OCI-M2 (cell line): ENCODE measurements around the gene SRCIN1.
"Not testable (repeated sequence)": the region's sequence is repeated elsewhere in the genome, so short reads cannot be mapped to it uniquely, and the experiment has no call there.

Experiments
- DNase-seq: peaks from one replicate; lab custom pipeline; 2025; ENCODE audit not compliant: unreplicated experiment; lab: John Stamatoyannopoulos, UW

Gene SRCIN1, protein sequence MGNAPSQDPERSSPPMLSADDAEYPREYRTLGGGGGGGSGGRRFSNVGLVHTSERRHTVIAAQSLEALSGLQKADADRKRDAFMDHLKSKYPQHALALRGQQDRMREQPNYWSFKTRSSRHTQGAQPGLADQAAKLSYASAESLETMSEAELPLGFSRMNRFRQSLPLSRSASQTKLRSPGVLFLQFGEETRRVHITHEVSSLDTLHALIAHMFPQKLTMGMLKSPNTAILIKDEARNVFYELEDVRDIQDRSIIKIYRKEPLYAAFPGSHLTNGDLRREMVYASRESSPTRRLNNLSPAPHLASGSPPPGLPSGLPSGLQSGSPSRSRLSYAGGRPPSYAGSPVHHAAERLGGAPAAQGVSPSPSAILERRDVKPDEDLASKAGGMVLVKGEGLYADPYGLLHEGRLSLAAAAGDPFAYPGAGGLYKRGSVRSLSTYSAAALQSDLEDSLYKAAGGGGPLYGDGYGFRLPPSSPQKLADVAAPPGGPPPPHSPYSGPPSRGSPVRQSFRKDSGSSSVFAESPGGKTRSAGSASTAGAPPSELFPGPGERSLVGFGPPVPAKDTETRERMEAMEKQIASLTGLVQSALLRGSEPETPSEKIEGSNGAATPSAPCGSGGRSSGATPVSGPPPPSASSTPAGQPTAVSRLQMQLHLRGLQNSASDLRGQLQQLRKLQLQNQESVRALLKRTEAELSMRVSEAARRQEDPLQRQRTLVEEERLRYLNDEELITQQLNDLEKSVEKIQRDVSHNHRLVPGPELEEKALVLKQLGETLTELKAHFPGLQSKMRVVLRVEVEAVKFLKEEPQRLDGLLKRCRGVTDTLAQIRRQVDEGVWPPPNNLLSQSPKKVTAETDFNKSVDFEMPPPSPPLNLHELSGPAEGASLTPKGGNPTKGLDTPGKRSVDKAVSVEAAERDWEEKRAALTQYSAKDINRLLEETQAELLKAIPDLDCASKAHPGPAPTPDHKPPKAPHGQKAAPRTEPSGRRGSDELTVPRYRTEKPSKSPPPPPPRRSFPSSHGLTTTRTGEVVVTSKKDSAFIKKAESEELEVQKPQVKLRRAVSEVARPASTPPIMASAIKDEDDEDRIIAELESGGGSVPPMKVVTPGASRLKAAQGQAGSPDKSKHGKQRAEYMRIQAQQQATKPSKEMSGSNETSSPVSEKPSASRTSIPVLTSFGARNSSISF

DNA sequence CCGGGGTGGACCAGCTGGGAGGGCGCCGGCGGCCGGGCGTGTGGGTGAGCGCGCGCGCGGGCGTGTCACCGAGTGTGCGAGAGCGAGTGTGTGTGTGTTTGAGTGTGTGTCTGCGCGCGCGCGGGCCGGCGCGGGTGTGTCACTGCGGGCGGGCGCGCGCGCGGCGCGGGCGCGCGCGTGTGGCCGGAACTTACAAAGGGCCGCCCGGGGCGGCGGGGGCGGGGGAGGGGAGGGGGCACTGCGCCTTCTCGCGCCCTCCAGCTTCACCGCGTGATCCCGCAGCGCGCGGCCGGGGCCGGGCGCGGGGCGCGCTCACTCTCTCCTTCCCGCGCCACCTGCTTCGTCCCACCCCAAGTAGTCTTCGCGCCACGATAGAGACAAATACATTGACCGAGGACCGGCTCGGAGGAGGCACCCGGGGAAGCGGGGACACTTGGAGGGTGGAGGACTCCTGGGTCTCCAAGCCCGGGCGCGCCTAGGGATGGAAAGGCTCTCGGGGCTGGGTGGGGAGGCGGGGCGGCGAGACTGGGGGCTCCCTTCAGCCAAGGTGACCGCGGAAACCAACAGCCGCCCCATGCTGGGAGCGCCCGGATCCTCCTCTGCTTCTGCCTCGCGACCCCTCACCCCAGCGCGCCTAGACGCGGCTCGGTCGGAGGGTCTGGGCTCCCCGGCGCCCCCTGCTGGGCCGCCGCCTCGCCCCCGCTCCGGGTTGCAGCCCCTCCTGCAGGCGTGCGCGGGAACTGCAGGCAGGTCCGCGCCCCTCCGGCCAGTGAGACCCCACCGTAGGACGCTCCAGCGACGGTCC is at the start of gene SRCIN1:
Gene SRCIN1, minus strand, starts transcription at position 112 of the 805 bp plus-strand sequence. CDS start 247 bp downstream, outside the sequence.
- DNase-seq, result no peak

DNA sequence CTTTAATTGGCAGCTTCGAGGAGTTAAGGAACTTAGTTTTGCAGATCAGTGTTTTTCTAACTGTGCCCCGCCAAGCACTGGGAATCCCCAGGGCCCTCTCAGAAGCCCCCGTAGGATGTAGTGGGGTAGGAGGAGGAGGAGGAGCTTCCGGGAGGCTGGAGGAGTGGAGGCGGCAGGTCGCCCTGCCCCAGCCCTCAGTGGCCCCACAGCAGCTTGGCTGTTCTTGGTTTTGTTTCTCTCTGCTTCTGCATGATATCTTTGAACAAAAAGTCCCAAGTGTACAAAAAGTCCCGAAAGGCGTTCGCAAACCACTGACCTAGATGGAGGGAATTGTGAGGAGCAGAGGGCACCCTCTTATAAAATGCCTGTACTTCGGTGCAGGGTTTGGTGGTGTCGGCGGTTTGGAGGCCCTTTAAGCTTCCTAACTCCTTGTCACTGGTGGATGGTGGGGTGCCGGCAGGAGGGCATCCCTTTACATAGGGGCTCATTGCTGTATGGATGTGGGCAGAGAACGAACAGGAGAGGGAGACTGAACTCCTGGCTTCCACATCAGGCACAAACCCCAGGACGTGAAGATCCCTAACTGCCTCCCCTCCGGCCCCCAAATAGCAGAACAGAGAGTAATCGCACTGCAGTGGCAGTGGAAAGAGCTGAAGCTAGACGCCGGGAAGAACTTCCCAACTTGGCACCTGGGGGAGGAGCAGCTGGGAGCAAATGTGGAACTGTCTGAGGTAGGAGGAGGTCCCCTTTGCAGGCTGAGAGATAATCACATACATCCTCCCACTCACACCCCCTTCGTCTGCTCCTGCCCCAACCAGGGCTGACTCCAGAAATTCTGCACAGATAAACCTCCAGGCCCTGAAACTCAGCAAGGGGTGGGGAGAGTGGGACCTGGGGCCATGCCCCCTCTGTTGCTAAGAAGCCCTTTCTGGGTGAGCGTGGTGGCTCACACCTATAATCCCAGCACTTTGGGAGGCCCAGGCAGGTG is 49.0 kb upstream of the SRCIN1 start:
- DNase-seq, result no peak

DNA sequence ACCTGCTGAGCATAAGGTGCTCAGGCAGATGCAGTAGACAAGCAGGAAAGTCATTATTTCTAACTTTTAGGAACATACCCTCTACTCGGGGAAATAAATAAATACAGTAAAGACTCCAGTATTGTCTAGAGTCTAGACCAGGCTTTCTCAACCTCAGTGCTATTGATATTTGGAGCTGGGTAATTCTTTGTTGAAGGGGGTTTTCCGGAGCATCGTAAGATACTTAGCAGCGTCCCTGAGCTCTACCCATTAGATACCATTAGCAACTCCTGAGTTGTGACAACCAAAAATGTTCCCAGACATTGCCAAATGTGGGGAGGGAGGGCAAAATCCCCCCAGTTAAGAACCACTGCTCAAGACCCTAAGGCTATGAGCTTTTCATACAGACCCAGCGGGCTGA is 47.9 kb upstream of the SRCIN1 start:
- DNase-seq, result no peak

DNA sequence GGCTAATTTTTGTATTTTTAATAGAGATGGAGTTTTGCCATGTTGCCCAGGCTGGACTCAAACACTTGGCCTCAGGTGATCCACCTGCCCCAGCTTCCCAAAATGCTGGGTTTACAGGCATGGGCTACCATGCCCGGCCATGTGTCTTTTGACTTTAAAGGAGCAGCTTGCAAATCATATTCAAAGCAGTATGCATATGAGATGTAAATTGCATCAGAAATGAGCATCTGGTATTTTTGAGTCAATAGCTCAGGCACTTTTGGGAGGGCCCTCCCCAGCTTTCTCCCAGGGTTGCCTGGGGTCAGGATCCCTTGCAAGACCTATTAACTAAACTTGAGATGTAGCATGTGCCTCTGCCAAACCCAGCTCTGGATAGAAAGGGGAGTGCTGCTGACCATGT is 47.5 kb upstream of the SRCIN1 start:
- no peak for DNase-seq

DNA sequence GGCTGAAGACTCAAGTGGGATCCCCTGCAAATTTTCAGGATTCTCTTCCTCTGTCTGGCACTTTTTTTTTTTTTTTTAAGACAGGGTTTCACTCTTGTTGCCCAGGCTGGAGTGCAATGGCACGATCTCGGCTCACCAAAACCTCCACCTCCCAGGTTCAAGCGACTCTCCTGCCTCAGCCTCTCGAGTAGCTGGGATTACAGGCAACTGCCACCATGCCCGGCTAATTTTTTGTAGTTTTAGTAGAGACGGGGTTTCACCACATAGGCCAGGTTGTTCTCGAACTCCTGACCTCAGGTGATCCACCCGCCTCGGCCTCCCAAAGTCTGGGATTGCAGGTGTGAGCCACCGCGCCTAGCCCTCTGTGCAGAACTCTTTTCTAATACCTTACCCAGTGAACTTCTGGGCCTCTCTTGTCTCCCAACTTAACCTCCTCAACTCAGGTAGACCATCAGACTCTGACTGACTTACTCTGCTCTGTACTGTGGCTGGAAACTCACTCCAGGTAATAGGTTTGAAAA is 45.0 kb upstream of the SRCIN1 start:
- DNase-seq, result not testable (repeated sequence)

DNA sequence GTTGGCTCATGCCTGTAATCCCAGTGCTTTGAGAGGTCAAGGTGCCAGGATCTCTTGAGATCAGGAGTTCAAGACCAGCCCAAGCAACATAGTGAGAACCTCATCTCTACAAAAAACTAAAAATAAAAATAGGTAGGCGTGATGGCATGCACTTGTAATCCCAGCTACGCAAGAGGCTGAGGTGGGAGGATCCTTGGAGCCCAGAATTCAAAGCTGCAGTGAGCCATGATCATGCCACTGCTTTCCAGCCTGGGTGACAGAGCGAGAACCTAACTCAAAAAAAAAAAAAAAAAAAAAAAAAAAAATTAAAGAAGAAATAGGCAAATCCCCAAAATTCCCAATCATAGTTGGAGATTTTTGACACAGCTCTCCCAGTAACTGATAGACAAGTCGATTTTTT is 32.2 kb upstream of the SRCIN1 start:
- DNase-seq, result no peak

DNA sequence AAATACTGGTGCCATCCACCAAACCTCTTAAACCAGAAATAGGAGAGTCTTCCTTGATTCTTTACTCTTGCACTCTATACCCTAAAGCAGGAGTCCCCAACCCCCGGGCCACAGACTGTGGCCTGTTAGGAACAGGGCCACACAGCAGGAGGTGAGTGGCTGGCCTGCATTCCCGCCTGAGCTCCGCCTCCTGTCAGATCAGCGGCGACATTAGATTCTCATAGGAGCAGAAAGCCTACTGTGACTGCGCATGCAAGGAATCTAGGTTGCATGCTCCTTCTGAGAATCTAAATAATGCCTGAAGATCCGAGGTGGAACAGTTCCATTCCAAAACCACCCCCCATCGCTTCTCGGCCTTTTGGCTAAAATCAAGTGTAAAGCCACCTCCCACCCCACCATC is 30.3 kb upstream of the SRCIN1 start:
- no peak for DNase-seq

DNA sequence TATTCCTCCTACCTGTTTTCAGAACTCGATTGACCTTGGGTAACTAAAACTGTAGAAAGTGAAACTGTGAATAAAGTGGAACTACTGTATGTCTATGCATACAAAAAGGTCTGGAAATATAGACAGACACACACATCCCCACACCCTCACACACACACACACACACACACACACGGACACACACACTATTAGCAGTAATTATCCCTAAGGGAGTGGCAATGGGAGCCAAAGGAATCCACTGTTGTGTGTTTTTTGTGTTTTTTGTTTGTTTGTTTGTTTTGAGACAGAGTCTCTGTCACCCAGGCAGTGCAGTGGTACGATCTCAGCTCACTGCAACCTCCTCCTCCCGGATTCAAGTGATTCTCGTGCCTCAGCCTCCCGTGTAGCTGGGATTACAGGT is 26.6 kb upstream of the SRCIN1 start:
- no peak for DNase-seq

DNA sequence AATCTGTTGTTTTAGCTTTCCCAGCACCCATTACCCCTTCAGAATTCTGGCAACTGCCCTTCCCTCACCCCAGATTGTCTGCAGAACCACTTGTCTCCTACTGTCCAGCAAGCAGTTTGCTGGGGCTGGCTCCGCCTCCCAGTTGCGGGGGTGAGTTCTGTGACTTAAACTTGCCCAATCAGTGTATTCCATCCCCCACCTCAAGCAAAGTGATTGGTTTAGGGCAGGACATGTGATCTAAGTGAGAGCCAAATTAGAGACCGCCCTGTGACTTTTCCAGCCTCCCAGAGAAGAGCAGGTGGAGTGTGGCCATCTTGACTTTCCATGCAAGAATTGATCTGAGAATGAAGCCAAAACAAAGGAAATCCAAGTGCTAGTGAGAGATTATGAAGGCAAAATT is 22.7 kb upstream of the SRCIN1 start:
- no peak for DNase-seq

DNA sequence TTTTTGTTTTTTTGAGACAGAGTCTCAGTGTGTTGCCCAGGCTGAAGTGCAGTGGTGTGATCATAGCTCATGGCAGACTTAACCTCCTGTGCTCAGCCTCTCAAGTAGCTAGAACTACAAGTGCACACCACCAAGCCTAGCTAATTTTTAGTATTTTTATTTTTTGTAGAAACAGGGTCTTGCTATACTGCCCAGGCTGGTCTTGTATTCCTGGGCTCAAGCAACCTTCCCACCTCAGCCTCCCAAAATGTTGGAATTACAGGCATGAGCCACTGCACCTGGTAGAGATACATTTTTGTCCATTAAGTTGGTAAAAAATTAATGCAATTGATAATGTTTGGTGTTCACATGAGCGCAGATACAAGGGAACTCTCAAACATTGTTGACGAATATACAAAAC is 22.2 kb upstream of the SRCIN1 start:
- no peak for DNase-seq

DNA sequence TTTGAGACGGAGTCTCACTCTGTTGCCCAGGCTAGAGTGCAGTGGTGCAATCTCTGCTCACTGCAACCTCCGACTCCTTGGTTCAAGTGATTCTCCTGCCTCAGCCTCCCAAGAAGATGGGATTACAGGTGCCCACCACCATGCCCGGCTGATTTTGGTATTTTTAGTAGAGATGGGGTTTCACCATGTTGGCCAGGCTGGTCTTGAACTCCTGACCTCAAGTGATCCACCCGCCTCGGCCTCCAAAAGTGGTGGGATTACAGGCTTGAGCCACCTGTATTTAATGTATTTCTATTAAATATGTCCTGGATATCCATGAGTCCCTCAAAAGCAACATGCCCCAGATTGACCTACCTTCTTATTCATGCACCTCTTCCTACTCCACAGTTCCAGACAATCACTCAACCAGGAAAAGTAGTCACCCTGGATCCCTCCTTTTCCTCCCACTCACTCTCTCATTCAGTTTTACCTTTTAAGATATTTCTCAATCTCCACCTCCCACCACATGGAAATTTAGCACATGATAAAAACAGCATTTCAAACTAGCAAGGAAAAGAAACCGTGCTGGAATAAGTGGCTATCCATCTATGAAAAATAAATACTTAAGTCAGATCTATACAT is 21.0 kb upstream of the SRCIN1 start:
- DNase-seq, result not testable (repeated sequence)

DNA sequence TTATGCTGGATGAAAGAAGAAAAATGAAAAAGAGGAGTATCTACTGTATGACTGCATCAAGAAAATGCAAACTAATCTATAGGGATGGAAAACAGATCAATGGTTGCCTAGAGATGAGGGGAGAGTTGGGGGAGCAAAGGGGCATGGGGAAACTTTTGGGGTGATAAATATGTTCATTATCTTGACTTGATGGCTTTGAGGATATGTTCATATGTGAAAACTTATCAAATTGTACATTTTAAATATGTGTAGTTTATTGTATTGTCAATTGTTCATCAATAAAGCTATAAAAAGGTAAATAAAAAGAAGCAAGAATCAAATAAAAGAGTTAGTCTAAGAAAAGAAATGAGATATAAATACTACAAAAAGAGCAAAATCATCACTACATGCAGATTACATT is 19.7 kb upstream of the SRCIN1 start:
- DNase-seq, result no peak

DNA sequence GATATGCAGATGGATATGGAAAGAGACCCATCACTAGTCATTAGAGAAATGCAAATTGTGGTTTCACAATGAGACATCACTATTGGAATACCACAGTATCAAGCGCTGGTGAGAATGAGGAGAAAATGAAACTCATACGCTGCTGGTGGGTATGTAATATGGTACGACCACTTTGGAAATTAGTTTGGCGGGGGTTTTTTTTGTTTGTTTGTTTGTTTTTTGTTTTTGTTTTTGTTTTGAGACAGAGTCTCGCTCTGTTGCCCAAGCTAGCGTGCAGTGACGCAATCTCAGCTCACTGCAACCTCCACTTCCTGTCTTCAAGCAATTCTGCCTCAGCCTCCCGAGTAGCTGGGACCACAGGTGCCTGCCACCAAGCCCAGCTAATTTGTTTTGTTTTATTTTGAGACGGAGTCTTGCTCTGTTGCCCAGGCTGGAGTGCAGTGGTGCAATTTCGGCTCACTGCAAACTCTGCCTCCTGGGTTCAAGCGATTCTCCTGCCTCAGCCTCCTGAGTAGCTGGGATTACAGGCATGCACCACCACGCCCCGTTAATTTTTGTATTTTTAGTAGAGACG is 19.1 kb upstream of the SRCIN1 start:
- DNase-seq, result not testable (repeated sequence)

DNA sequence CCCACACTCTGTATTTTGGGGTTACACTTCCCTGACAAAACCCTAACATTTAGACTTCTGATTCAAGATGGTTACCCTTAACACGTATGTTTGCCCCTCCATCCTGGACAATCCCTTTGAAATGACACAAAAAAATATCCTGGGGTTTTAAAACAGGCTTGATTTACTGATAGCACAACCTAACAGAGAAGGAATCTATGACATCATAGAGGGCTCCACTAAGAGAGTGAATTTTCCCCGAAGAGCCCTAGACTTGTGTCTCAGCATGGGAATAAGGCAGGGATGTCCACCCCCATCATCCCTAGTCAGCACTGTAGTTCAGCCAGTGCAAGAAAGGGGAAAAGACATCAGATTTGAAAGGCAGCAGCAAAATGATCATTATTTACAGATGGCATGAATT is 15.8 kb upstream of the SRCIN1 start:
- no peak for DNase-seq

DNA sequence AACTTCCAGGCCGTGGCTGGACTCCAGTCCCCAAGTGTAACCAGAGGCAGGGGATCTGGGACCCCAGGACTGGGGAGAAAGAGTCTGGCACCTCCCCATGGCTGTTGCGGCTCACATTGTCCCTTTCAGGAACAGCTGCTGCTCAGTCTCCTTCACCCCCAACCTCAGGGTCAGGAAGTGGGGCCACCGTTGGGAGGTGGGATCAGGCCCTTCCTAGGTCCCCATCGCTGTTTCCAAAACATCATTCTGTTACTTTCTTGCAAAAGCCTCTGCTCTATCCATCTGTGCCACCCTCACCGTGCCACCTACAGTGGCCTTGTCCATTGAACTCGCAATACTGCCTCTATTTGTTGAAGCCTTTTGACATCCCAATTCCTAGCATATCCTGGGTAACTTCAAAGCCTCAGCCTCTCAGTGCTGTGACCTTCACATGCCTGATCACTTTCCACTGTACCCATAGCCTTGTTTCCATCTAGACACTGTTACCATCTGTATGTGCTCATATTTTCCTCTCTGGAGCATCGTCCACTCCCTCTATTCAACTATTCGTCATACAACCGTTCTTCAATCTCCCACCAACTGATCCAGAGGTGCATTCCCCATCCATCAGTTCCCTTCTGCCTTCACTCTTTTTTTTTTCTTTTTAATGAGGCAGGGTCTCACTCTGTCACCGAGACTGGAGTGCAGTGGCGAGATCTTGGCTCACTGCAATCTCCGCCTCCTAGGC is 15.0 kb upstream of the SRCIN1 start:
- no peak for DNase-seq

DNA sequence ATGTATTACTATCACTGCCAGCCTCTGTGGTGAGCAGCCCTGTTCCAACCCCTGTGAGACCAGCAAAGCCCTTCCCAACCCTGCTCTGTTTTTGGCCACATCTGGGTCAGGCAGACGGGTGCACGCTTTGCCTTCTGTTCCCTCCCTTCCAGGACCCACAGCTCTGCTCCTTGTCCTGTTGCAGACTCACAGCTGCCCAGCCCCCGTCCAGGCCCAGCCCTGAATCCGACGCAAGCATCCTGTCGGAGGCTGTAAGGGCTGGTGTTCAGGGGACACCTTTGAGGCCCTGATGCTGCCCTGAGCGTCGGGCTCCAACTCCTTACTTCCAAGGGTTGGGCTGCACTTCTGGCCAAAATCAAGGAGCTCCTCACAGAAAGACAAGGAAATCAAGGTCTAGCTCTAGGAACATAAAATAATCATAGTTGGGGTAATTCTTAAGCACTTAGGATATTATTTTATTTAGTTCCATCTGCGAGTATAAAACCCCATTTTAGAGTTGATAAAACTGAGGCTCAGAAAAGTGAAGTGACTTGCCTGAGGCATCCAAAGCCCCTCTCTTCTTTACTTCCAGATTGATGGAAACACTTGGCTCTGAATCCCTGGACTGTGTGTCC is 14.3 kb upstream of the SRCIN1 start:
- DNase-seq, result no peak

DNA sequence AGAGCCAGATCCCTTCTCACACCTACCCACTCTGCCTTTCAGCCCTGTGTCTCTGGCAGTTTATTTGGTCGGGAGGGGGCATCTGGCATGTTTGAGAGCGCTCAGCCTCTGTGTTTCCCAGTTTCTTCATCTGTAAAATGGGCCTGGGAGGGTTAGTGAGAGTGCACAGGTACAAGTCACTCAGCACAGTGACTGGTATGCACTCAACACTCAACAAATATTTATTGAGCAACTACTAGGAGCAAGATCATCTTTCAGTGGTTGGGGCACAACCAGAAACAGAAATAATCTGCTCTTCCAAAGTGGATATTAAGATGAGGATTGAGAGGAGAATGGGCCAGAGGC is 13.7 kb upstream of the SRCIN1 start:
- no peak for DNase-seq
